Neural cell (in vitro differentiated cells): ENCODE measurements around the gene OR6C68. TPM values are rescaled to one million over a fixed set of nuclear protein-coding genes. Genes with fewer than 3 reads are reported as not detected.
"Not testable (repeated sequence)": the region's sequence is repeated elsewhere in the genome, so short reads cannot be mapped to it uniquely, and the experiment has no call there.

Source experiments
- H2AFZ ChIP-seq: fragments of 200-600, 300-800 bp; sonication (generic), shearing (Covaris generic); 2 replicates; pipeline ENCODE4 v1.6.0; 2014; ENCODE audit warnings: low read depth, mild to moderate bottlenecking, antibody characterized with exemption, low read length, moderate library complexity
- H3F3A ChIP-seq: fragments of 200-600 bp; shearing (Covaris generic); 2 replicates; pipeline ENCODE4 v1.6.1; 2016; ENCODE audit warnings: mild to moderate bottlenecking, moderate library complexity, mixed read lengths, antibody characterized with exemption, low read length; ENCODE audit not compliant: insufficient read depth, poor library complexity, severe bottlenecking
- H3K27ac ChIP-seq: fragments of 200-600, 300-800 bp; sonication (generic), shearing (Covaris generic); 2 replicates; pipeline ENCODE4 v1.5.1; 2014; ENCODE audit warnings: mild to moderate bottlenecking, low read length, moderate library complexity
- H3K27me3 ChIP-seq: fragments of 300-800, 200-600 bp; sonication (generic), shearing (Covaris generic); 2 replicates; pipeline ENCODE4 v1.6.0; 2014; ENCODE audit warnings: mild to moderate bottlenecking, low read depth, low read length, moderate library complexity; ENCODE audit not compliant: insufficient read depth
- H3K36me3 ChIP-seq: fragments of 300-800, 200-600 bp; sonication (generic), shearing (Covaris generic); 2 replicates; pipeline ENCODE4 v1.5.1; 2014; ENCODE audit warnings: mild to moderate bottlenecking, antibody characterized with exemption, low read length, moderate library complexity; ENCODE audit not compliant: insufficient read depth
- H3K4me2 ChIP-seq: fragments of 300-800, 200-600 bp; sonication (generic), shearing (Covaris generic); 2 replicates; pipeline ENCODE4 v1.6.0; 2014; ENCODE audit warnings: mild to moderate bottlenecking, low read length
- H3K4me3 ChIP-seq: fragments of 300-800, 200-600 bp; sonication (generic), shearing (Covaris generic); 2 replicates; pipeline ENCODE4 v1.5.1; 2014; ENCODE audit warnings: mild to moderate bottlenecking, low read length, moderate library complexity
- H3K79me2 ChIP-seq: fragments of 200-600 bp; shearing (Covaris generic); replicated peaks from 2 replicates; pipeline ENCODE4 v1.6.0; 2014; ENCODE audit warnings: mild to moderate bottlenecking, low read length, moderate library complexity; ENCODE audit not compliant: insufficient read depth
- H3K9ac ChIP-seq: fragments of 300-800, 200-600 bp; sonication (generic), shearing (Covaris generic); 2 replicates; pipeline ENCODE4 v1.6.1; 2016; ENCODE audit warnings: mild to moderate bottlenecking, low read length, mixed read lengths
- H3K9me2 ChIP-seq: fragments of 200-600 bp; shearing (Covaris generic); 2 replicates; pipeline ENCODE4 v1.6.1; 2016; ENCODE audit warnings: mild to moderate bottlenecking, low read length, mixed read lengths; ENCODE audit not compliant: insufficient read depth
- H3K9me3 ChIP-seq: fragments of 200-600, 300-800 bp; sonication (generic), shearing (Covaris generic); 2 replicates; pipeline ENCODE4 v1.6.1; 2016; ENCODE audit warnings: mild to moderate bottlenecking, mixed run types, low read length, moderate library complexity, mixed read lengths
- H4K20me1 ChIP-seq: fragments of 200-600 bp; shearing (Covaris generic); 2 replicates; pipeline ENCODE4 v1.6.1; 2016; ENCODE audit warnings: mild to moderate bottlenecking, mixed run types; ENCODE audit not compliant: insufficient read depth
- CTCF ChIP-seq: fragments of 450-650 bp; IDR thresholded peaks from 2 replicates; pipeline ENCODE4 v1.5.1; 2014; ENCODE audit warnings: antibody characterized with exemption, mild to moderate bottlenecking, moderate library complexity; ENCODE audit not compliant: poor library complexity, severe bottlenecking
- EP300 ChIP-seq: fragments of 450-650 bp; conservative IDR thresholded peaks from 2 replicates; pipeline ENCODE4 v1.6.1; 2014; ENCODE audit warnings: antibody characterized with exemption, mild to moderate bottlenecking, moderate library complexity; ENCODE audit not compliant: poor library complexity, severe bottlenecking
- EZH2 ChIP-seq: fragments of 200-600, 300-800 bp; shearing (Covaris generic), sonication (generic); IDR thresholded peaks from 2 replicates; pipeline ENCODE4 v1.6.1; 2014; ENCODE audit warnings: antibody characterized with exemption, low read length, borderline replicate concordance, mild to moderate bottlenecking; ENCODE audit not compliant: insufficient read depth, poor library complexity, severe bottlenecking
- MXI1 ChIP-seq: fragments of 450-650 bp; conservative IDR thresholded peaks from 2 replicates; pipeline ENCODE4 v1.6.1; 2014; ENCODE audit warnings: antibody characterized with exemption, mild to moderate bottlenecking; ENCODE audit not compliant: poor library complexity, severe bottlenecking
- POLR2AphosphoS5 ChIP-seq: IDR thresholded peaks from 2 replicates; pipeline ENCODE4 v1.6.1; 2012
- RAD21 ChIP-seq: fragments of 450-650 bp; conservative IDR thresholded peaks from 2 replicates; pipeline ENCODE4 v1.6.1; 2014; ENCODE audit warnings: antibody characterized with exemption, mild to moderate bottlenecking, moderate library complexity
- SMC3 ChIP-seq: fragments of 450-650 bp; conservative IDR thresholded peaks from 2 replicates; pipeline ENCODE4 v1.6.1; 2014; ENCODE audit warnings: antibody characterized with exemption, mild to moderate bottlenecking, moderate library complexity; ENCODE audit not compliant: poor library complexity
- TAF1 ChIP-seq: IDR thresholded peaks from 2 replicates; pipeline ENCODE4 v1.6.1; 2012; ENCODE audit warnings: low read depth
- polyA plus RNA-seq: library from polyadenylated mRNA; depleted of rRNA; stranded (reverse); fragments of >200 nt; gene quantifications from 2 replicates; pipeline ENCODE4 v1.2.3, GENCODE V29; 2014
- TF ChIP-seq, protein P1 (sequence below): IDR thresholded peaks from 2 replicates; pipeline ENCODE4 v1.6.1; 2012; ENCODE audit warnings: borderline replicate concordance

Gene OR6C68
- polyA plus RNA-seq, 1 donor from 2014 or later = not detected

DNA sequence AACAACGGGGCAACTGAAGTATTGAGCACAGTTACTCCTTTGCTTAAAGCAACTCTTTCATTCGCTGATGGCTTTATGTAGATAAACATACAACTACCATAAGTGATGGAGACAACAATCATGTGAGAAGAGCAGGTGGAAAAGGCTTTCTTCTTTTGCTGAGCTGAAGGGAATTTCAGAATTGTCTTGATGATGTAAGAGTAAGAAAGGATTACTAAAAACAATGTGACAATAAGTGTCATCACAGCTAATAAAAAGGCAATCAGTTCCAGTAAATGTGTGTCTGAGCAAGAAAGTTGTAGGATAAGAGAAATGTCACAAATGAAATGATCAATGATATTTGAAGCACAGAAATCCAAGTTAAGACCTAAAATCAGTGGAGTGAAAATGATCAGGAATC is 22.9 kb upstream of the OR6C68 start:
- Histone ChIP-seq H3K27me3 (no peaks in the 10 kb centered on the region), H3F3A (no peaks in the 10 kb centered on the region), H3K27ac (no peak overlapping the region), H3K4me3 (no peak overlapping the region), H2AFZ (no peak overlapping the region), H3K4me2 (no peak overlapping the region), H3K9me2 (no peaks in the 10 kb centered on the region), H3K36me3 (no peaks in the 10 kb centered on the region), H3K79me2 (no peaks in the 10 kb centered on the region), H3K9ac (no peak overlapping the region), H3K9me3 (no peaks in the 10 kb centered on the region), H4K20me1 (no peaks in the 10 kb centered on the region)
- TF ChIP-seq POLR2AphosphoS5 (no peak), EP300 (no peak), SMC3 (no peak), RAD21 (no peak), EZH2 (no peak)

DNA sequence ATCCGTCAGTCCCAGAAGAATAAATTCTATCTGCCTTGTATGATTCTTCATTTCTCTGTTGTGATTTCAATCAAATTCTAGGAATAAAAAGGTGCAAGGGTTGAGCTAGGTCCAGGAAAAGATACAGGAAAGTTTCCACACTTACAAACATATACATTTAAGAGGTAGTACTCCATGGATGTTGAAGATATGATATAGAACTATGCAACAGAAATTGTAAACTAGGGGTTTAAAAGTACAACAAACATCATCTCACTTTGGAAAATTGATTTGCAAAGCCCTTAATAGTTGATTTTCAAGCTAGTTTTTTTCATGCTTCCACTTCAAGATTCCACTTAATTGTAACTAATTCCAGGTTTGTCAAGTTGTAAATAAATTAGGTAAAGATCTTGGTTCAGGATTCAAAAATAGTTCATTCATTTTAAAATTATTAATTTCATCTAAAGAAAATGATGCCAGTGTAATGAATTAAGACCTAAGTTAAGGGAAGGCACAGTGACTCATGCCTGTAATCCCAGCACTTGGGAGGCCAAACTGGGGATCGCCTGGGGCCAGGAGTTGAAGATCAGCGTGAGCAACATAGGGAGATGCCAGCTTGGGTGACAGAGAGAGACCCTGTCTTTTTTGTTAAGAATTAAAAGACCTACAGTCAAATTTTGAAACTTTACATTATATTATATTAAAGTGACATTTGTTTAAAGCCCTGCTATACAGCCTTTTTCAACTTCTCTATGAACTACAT is 21.9 kb upstream of the OR6C68 start, which contains the start of gene OR6C70:
Gene OR6C70, minus strand, starts transcription at position 51 of the 742 bp plus-strand sequence. Its CDS starts 0 bp downstream, at position 51.
- Histone ChIP-seq H3K9me2 (no peaks in the 10 kb centered on the region), H3K9ac (no peak within 1 kb of the TSS), H3K9me3 (no peaks in the 10 kb centered on the region), H3K79me2 (no peaks in the 10 kb centered on the region), H3K27me3 (no peaks in the 10 kb centered on the region), H3K4me3 (no peak within 1 kb of the TSS), H3K36me3 (no peaks in the 10 kb centered on the region), H3F3A (no peaks in the 10 kb centered on the region), H3K4me2 (no peak within 1 kb of the TSS), H4K20me1 (no peaks in the 10 kb centered on the region), H3K27ac (no peak within 1 kb of the TSS), H2AFZ (no peak within 1 kb of the TSS)
- TF ChIP-seq SMC3 (no peak), POLR2AphosphoS5 (no peak)
- TF ChIP-seq, protein P1, sequence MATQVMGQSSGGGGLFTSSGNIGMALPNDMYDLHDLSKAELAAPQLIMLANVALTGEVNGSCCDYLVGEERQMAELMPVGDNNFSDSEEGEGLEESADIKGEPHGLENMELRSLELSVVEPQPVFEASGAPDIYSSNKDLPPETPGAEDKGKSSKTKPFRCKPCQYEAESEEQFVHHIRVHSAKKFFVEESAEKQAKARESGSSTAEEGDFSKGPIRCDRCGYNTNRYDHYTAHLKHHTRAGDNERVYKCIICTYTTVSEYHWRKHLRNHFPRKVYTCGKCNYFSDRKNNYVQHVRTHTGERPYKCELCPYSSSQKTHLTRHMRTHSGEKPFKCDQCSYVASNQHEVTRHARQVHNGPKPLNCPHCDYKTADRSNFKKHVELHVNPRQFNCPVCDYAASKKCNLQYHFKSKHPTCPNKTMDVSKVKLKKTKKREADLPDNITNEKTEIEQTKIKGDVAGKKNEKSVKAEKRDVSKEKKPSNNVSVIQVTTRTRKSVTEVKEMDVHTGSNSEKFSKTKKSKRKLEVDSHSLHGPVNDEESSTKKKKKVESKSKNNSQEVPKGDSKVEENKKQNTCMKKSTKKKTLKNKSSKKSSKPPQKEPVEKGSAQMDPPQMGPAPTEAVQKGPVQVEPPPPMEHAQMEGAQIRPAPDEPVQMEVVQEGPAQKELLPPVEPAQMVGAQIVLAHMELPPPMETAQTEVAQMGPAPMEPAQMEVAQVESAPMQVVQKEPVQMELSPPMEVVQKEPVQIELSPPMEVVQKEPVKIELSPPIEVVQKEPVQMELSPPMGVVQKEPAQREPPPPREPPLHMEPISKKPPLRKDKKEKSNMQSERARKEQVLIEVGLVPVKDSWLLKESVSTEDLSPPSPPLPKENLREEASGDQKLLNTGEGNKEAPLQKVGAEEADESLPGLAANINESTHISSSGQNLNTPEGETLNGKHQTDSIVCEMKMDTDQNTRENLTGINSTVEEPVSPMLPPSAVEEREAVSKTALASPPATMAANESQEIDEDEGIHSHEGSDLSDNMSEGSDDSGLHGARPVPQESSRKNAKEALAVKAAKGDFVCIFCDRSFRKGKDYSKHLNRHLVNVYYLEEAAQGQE = no peak

DNA sequence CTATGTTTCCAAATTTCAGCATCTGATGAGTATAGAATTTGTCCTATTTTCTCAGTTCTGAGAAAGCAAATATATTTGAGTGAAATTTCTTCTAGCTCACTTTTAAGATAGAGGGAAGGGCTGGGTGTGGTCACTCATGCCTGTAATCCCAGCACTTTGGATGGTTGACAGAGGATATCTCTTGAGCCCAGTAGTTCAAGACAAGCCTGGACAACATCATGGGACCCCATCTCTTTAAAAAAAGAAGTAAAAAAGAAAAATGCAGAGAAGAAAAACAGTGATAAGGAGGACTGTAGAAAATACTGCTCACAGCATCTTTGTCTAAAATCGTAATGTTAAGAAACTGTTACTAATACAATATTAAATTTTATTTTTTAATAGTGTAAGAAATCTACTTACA is 19.9 kb upstream of the OR6C68 start:
- Histone ChIP-seq H3K4me2 (no peak overlapping the region), H3K9ac (no peak overlapping the region), H3K4me3 (no peak overlapping the region), H3K9me2 (no peaks in the 10 kb centered on the region), H3K36me3 (no peaks in the 10 kb centered on the region), H3K27ac (no peak overlapping the region), H4K20me1 (no peaks in the 10 kb centered on the region), H3F3A (no peaks in the 10 kb centered on the region), H3K27me3 (no peaks in the 10 kb centered on the region), H3K79me2 (no peaks in the 10 kb centered on the region), H2AFZ (no peak overlapping the region), H3K9me3 (no peaks in the 10 kb centered on the region)
- TF ChIP-seq CTCF = no peak
- no peak for TF ChIP-seq SMC3
- no peak for TF ChIP-seq RAD21
- TF ChIP-seq, protein P1 = no peak
- TF ChIP-seq POLR2AphosphoS5 = no peak
- TF ChIP-seq TAF1 = no peak
- TF ChIP-seq EZH2 = no peak
- TF ChIP-seq MXI1 = no peak

DNA sequence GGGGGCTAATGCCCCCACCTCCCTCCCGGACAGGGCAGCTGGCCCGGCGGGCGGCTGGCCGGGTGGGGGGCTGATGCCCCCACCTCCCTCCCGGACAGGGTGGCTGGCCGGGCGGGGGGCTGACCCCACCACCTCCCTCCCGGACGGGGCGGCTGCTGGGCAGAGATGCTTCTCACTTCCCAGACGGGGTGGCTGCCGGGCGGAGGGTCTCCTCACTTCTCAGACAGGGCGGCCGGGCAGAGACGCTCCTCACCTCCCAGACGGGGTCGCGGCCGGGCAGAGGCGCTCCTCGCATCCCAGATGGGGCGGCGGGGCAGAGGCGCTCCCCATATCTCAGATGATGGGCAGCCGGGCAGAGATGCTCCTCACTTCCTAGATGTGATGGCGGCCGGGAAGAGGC is 13.0 kb upstream of the OR6C68 start:
- not testable (repeated sequence) for H3K79me2 ChIP-seq, H3K27ac ChIP-seq

More for the DNA sequence above, 13.0 kb upstream of the OR6C68 start:
- not testable (repeated sequence) for H3K27me3 ChIP-seq, H4K20me1 ChIP-seq, H3F3A ChIP-seq, H3K4me3 ChIP-seq, H2AFZ ChIP-seq, H3K9me2 ChIP-seq, H3K9me3 ChIP-seq, H3K9ac ChIP-seq, H3K4me2 ChIP-seq, H3K36me3 ChIP-seq
